SK-N-SH treated with all-trans-retinoic acid at 6 μM for 48 hours (cell line): Measurements from ENCODE around the gene ZC3H14.
A peak's percentile ranks its signal among the peaks of the same experiment; 100 is the strongest.

Experiments
- ATAC-seq: fragments of 200-7000 bp; cut with Tn5 transposase; 3 replicates; pipeline ENCODE4 v1.9.1; 2020; ENCODE audit warnings: mild to moderate bottlenecking, moderate library complexity
- BACH2 ChIP-seq: fragments of 250-450 bp; sonication (Bioruptor Pico); IDR thresholded peaks from 2 replicates; pipeline ENCODE4 v1.9.0; 2021; ENCODE audit warnings: mild to moderate bottlenecking, borderline replicate concordance
- CREB5 ChIP-seq: fragments of 250-450 bp; sonication (Bioruptor Pico); IDR thresholded peaks from 2 replicates; pipeline ENCODE4 v1.5.1; 2020; ENCODE audit warnings: low read depth, mild to moderate bottlenecking, moderate library complexity
- CSDC2 ChIP-seq: fragments of 250-450 bp; sonication (Bioruptor Pico); IDR thresholded peaks from 2 replicates; pipeline ENCODE4 v1.5.0; 2020; ENCODE audit warnings: mild to moderate bottlenecking, moderate library complexity
- CSRNP3 ChIP-seq: fragments of 250-450 bp; sonication (Bioruptor Pico); IDR thresholded peaks from 2 replicates; pipeline ENCODE4 v1.5.1; 2021; ENCODE audit warnings: mild to moderate bottlenecking, moderate library complexity
- ESRRG ChIP-seq: fragments of 250-450 bp; sonication (Bioruptor Pico); IDR thresholded peaks from 2 replicates; pipeline ENCODE4 v1.6.1; 2021; ENCODE audit warnings: mild to moderate bottlenecking
- GLIS3 ChIP-seq: fragments of 250-450 bp; sonication (Bioruptor Pico); IDR thresholded peaks from 2 replicates; pipeline ENCODE4 v1.5.0; 2020; ENCODE audit warnings: mild to moderate bottlenecking, moderate library complexity
- ISL1 ChIP-seq: fragments of 250-450 bp; sonication (Bioruptor Pico); IDR thresholded peaks from 2 replicates; pipeline ENCODE4 v2.1.2; 2022; ENCODE audit warnings: mild to moderate bottlenecking, moderate library complexity
- OSR1 ChIP-seq: fragments of 250-450 bp; sonication (Bioruptor Pico); IDR thresholded peaks from 2 replicates; pipeline ENCODE4 v1.8.0; 2022; ENCODE audit warnings: moderate library complexity, mild to moderate bottlenecking, inconsistent platforms
- PATZ1 ChIP-seq: fragments of 250-450 bp; sonication (Bioruptor Pico); IDR thresholded peaks from 2 replicates; pipeline ENCODE4 v1.8.0; 2020; ENCODE audit warnings: mild to moderate bottlenecking, moderate library complexity, borderline replicate concordance
- POU6F1 ChIP-seq: fragments of 250-450 bp; sonication (Bioruptor Pico); IDR thresholded peaks from 2 replicates; pipeline ENCODE4 v1.8.0; 2021; ENCODE audit warnings: low read depth, mild to moderate bottlenecking, moderate library complexity, borderline replicate concordance
- PPARA ChIP-seq: fragments of 250-450 bp; sonication (Bioruptor Pico); IDR thresholded peaks from 2 replicates; pipeline ENCODE4 v1.5.0; 2020; ENCODE audit warnings: mild to moderate bottlenecking, borderline replicate concordance
- RARB ChIP-seq: fragments of 250-450 bp; sonication (Bioruptor Pico); IDR thresholded peaks from 2 replicates; pipeline ENCODE4 v1.8.0; 2021; ENCODE audit warnings: mild to moderate bottlenecking, moderate library complexity
- TCF4 ChIP-seq: fragments of 250-450 bp; sonication (Bioruptor Pico); IDR thresholded peaks from 2 replicates; pipeline ENCODE4 v1.8.0; 2021; ENCODE audit warnings: mild to moderate bottlenecking, moderate library complexity, borderline replicate concordance
- TOX ChIP-seq: fragments of 250-450 bp; sonication (Bioruptor Pico); IDR thresholded peaks from 2 replicates; pipeline ENCODE4 v1.8.0; 2021; ENCODE audit warnings: mild to moderate bottlenecking, moderate library complexity, borderline replicate concordance
- TSHZ2 ChIP-seq: fragments of 250-450 bp; sonication (Bioruptor Pico); IDR thresholded peaks from 2 replicates; pipeline ENCODE4 v1.5.0; 2020; ENCODE audit warnings: mild to moderate bottlenecking, moderate library complexity
- ZC3H10 ChIP-seq: fragments of 250-450 bp; sonication (Bioruptor Pico); IDR thresholded peaks from 2 replicates; pipeline ENCODE4 v1.5.1; 2021; ENCODE audit warnings: mild to moderate bottlenecking, moderate library complexity
- ZFP3 ChIP-seq: fragments of 250-450 bp; sonication (Bioruptor Pico); IDR thresholded peaks from 2 replicates; pipeline ENCODE4 v1.5.0; 2020; ENCODE audit warnings: mild to moderate bottlenecking, moderate library complexity
- ZFP30 ChIP-seq: fragments of 450-650 bp; formaldehyde crosslinking; IDR thresholded peaks from 2 replicates; pipeline ENCODE4 v1.5.0; 2022; ENCODE audit warnings: mild to moderate bottlenecking, moderate library complexity

ZC3H14 gene

GRCh38 chr14:88554457-88555286 is 8.2 kb upstream of the ZC3H14 start, which contains the start of gene PTPN21:
Gene PTPN21 (minus strand): TSS chr14:88555007. CDS start chr14:88550417, 4,590 bp downstream.
- TF ChIP-seq ZFP3 (0 out of 2 replicates have a peak, but pooled peaks have one; percentile 16), PATZ1 (CRISPR knock-in tag) (peak; percentile 19; the same call in 1 of the 2 replicates), ZC3H10 (CRISPR knock-in tag) (no peak), OSR1 (CRISPR knock-in tag) (no peak)
- peak; percentile 75 for ATAC-seq

- TF ChIP-seq TOX (CRISPR knock-in tag) (no peak), CSDC2 (CRISPR knock-in tag) (no peak), OSR1 (CRISPR knock-in tag) (no peak), RARB (no peak), PATZ1 (CRISPR knock-in tag) (no peak), GLIS3 (CRISPR knock-in tag) (no peak), CSRNP3 (CRISPR knock-in tag) (no peak), ESRRG (CRISPR knock-in tag) (no peak)
- ATAC-seq: no peak
Measured at GRCh38 chr14:88556581-88556980, 6.3 kb upstream of the ZC3H14 start.

GRCh38 chr14:88559852-88560251 is 3.0 kb upstream of the ZC3H14 start:
- peak; percentile 52 for ATAC-seq
- TF ChIP-seq PPARA (CRISPR knock-in tag) (no peak), ZFP30 (CRISPR knock-in tag) (no peak), CSRNP3 (CRISPR knock-in tag) (no peak), ISL1 (CRISPR knock-in tag) (no peak)

GRCh38 chr14:88562532-88562830 is 356 bp upstream of the ZC3H14 start:
- no peak for ATAC-seq
- no peak for TF ChIP-seq ZC3H10 (CRISPR knock-in tag)
- TF ChIP-seq GLIS3 (CRISPR knock-in tag): no peak
- TF ChIP-seq POU6F1 (CRISPR knock-in tag): no peak
- no peak for TF ChIP-seq ZFP3
- TF ChIP-seq BACH2: no peak
- TF ChIP-seq CREB5 (CRISPR knock-in tag): no peak
- TF ChIP-seq TCF4 (CRISPR knock-in tag): no peak
- TF ChIP-seq OSR1 (CRISPR knock-in tag): no peak
- TF ChIP-seq TSHZ2: no peak
- TF ChIP-seq CSDC2 (CRISPR knock-in tag): no peak
